Body of pancreas (tissue), 4 donors: ENCODE results near the gene THOP1.

Experiments used
- POLR2A ChIP-seq, 3 donors: fragments of 450-650 bp; IDR thresholded peaks; one replicate each; pipeline ENCODE4 v1.6.1; 2016; ENCODE audit warnings: antibody characterized with exemption in 3 of 3, mild to moderate bottlenecking in 2 of 3
- TF ChIP-seq, protein P1 (sequence below), 7 experiments: fragments of 450-650 bp in 4 of 7; fragments of 200-600 bp in 3 of 7; sonication (generic) in 3 of 7; IDR thresholded peaks; one replicate each; pipeline ENCODE4 v1.5.1; 2016 to 2019; ENCODE audit warnings: antibody characterized with exemption in 7 of 7

DNA sequence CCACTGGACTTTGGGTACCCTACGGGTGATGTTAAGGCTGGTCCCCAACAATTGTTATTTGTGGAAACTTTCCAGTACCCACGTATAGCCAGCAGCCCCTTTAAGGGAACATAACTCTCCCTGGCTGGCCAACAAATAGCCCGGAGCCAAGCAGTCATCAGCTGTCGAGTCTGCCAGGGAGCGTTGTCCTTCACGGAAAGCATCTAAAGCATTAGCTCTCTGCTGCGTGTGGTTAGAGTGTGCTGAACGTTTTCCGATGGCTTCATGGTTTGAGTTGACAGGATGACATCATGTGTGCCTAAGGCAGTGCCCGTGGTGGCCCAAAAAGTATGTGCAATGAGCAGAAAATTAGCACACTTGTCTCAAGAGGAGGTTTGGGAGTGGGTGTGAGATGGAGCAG lies 78.5 kb downstream of the THOP1 start:
- TF ChIP-seq, protein P1, sequence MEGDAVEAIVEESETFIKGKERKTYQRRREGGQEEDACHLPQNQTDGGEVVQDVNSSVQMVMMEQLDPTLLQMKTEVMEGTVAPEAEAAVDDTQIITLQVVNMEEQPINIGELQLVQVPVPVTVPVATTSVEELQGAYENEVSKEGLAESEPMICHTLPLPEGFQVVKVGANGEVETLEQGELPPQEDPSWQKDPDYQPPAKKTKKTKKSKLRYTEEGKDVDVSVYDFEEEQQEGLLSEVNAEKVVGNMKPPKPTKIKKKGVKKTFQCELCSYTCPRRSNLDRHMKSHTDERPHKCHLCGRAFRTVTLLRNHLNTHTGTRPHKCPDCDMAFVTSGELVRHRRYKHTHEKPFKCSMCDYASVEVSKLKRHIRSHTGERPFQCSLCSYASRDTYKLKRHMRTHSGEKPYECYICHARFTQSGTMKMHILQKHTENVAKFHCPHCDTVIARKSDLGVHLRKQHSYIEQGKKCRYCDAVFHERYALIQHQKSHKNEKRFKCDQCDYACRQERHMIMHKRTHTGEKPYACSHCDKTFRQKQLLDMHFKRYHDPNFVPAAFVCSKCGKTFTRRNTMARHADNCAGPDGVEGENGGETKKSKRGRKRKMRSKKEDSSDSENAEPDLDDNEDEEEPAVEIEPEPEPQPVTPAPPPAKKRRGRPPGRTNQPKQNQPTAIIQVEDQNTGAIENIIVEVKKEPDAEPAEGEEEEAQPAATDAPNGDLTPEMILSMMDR (IDR thresholded peaks at IDR 0.05) = no peak
- TF ChIP-seq POLR2A (IDR thresholded peaks at IDR 0.05) = no peak
